K562 (cell line): Measurements from ENCODE around the gene CDCA7.
A peak's percentile ranks its signal among the peaks of the same experiment; 100 is the strongest.

Experiments
- CHD7 ChIP-seq: fragments of 200-600 bp; sonication (generic); IDR thresholded peaks from one replicate; pipeline ENCODE4 v1.6.1; 2012; ENCODE audit warnings: mild to moderate bottlenecking, low read depth, low read length, inconsistent platforms
- CREB1 ChIP-seq, 2 experiments: sonication (generic) in 1 of 2; formaldehyde crosslinking in 1 of 2; IDR thresholded peaks; 2 replicates each; pipeline versions ENCODE4 v1.6.1 to v1.8.0; 2012 to 2022; ENCODE audit warnings: inconsistent platforms in 1 of 2, mild to moderate bottlenecking in 1 of 2, missing genetic modification reagents in 1 of 2, moderate library complexity in 1 of 2
- ELF1 ChIP-seq: fragments of 200-800 bp; sonication (Bioruptor generic); IDR thresholded peaks from 2 replicates; pipeline ENCODE4 v1.6.1; 2016; ENCODE audit warnings: missing genetic modification characterization, missing compliant biosample characterization
- JUND ChIP-seq, 2 experiments: IDR thresholded peaks; 2 replicates in 1 of 2; 3 replicates in 1 of 2; pipeline ENCODE4 v1.6.1; 2011; ENCODE audit warnings: borderline replicate concordance in 2 of 2, low read depth in 2 of 2, low read length in 2 of 2, improper control_type of control experiment in 1 of 2, missing biosample characterization in 1 of 2, missing genetic modification characterization in 1 of 2, missing genetic modification reagents in 1 of 2
- NCOA2 ChIP-seq, 2 experiments: fragments of 450-650 bp; IDR thresholded peaks; 2 replicates each; pipeline ENCODE4 v1.6.1; 2018; ENCODE audit warnings: mild to moderate bottlenecking in 2 of 2, moderate library complexity in 1 of 2; ENCODE audit not compliant: partially characterized antibody in 2 of 2
- POU5F1 ChIP-seq: fragments of 150-350 bp; IDR thresholded peaks from 2 replicates; pipeline ENCODE4 v1.6.1; 2014; ENCODE audit warnings: borderline replicate concordance, low read length, low read depth, mild to moderate bottlenecking; ENCODE audit not compliant: partially characterized antibody
- RB1 ChIP-seq: fragments of 450-650 bp; IDR thresholded peaks from 2 replicates; pipeline ENCODE4 v1.6.1; 2017; ENCODE audit warnings: low read depth, mild to moderate bottlenecking
- SMARCA5 ChIP-seq: fragments of 450-650 bp; IDR thresholded peaks from 2 replicates; pipeline ENCODE4 v1.6.1; 2016
- TSC22D4 ChIP-seq: fragments of 450-650 bp; IDR thresholded peaks from 2 replicates; pipeline ENCODE4 v1.6.1; 2016; ENCODE audit warnings: missing genetic modification characterization, missing biosample characterization, control low read depth

DNA sequence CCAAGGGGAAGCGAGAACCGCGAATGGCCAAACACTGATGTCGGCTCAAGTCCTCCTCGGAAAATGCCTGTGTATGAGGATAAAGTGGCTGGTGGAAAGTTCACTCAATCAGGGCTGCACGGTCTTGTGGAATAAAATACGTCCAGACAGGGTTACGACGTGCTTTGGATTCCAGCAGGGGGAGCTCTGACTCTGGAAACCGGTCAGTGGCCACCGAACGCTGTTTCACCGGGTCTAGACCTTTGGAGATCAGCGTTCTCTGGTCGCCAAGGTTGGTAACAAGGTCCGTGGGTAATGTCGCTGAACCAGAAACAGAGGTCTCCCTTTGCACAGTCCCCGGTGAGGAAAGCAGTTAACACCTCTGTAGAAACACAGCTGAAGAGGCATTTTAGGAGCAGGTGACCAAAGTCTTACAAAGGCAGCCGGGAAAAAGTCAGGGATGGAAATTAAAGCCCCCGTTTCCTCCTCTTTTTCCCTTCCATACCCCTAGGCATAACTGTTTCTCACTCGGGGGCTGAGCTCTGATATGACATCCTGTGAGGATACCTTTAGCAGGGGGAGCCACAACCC, 47.8 kb downstream of the CDCA7 start:
- no peak for TF ChIP-seq TSC22D4 (tag)
- TF ChIP-seq RB1 = 0 out of 2 replicates have a peak, but pooled peaks have one; percentile 43
- TF ChIP-seq NCOA2 (IDR thresholded peaks at IDR 0.05; ENCODE audit: partially characterized antibody in 2 of 2) = no peak
- TF ChIP-seq CHD7 = no peak
- no peak for TF ChIP-seq CREB1 (IDR thresholded peaks at IDR 0.05)
- no peak for TF ChIP-seq CREB1 (CRISPR knock-in tag; IDR thresholded peaks at IDR 0.05)
- no peak for TF ChIP-seq POU5F1
- 0 out of 2 replicates have a peak, but pooled peaks have one; percentile 7 for TF ChIP-seq JUND (IDR thresholded peaks at IDR 0.05; ENCODE audit: borderline replicate concordance, low read depth, low read length)
- no peak for TF ChIP-seq JUND (tag; IDR thresholded peaks at IDR 0.05; ENCODE audit: borderline replicate concordance, low read depth, low read length)
- TF ChIP-seq SMARCA5 = no peak
- no peak for TF ChIP-seq ELF1
